ENCODE results near the gene KLHL40. TPM values are rescaled to one million over a fixed set of nuclear protein-coding genes. Genes with fewer than 3 reads are reported as not detected.

KLHL40 gene
- total RNA-seq, 1 donor from 2014 or later, result not detected

- DNase-seq (ENCODE audit: low spot score), result peak; percentile 79
Measured at GRCh38 chr3:42656680-42657610, 28.4 kb upstream of the KLHL40 start.

- DNase-seq (ENCODE audit: low spot score), result no peak
Measured at GRCh38 chr3:42657675-42658074, 27.7 kb upstream of the KLHL40 start.

GRCh38 chr3:42658091-42658770 lies 27.1 kb upstream of the KLHL40 start:
- DNase-seq (ENCODE audit: low spot score), result no peak

- no peak for DNase-seq (ENCODE audit: low spot score)
Measured at GRCh38 chr3:42658771-42659390, 26.5 kb upstream of the KLHL40 start.

GRCh38 chr3:42659451-42660130 lies 25.7 kb upstream of the KLHL40 start:
- DNase-seq (ENCODE audit: low spot score), result no peak

GRCh38 chr3:42660131-42660715 lies 25.1 kb upstream of the KLHL40 start:
- DNase-seq (ENCODE audit: low spot score), result no peak

GRCh38 chr3:42660898-42661297 lies 24.4 kb upstream of the KLHL40 start:
- no peak for DNase-seq (ENCODE audit: low spot score)

GRCh38 chr3:42661593-42662022 lies 23.7 kb upstream of the KLHL40 start:
- no peak for DNase-seq (ENCODE audit: low spot score)

GRCh38 chr3:42662037-42662812 lies 23.1 kb upstream of the KLHL40 start:
- no peak for DNase-seq (ENCODE audit: low spot score)

- DNase-seq (ENCODE audit: low spot score), result no peak
Measured at GRCh38 chr3:42662813-42663535, 22.4 kb upstream of the KLHL40 start.

- no peak for DNase-seq (ENCODE audit: low spot score)
Measured at GRCh38 chr3:42663581-42664437, 21.5 kb upstream of the KLHL40 start.

- no peak for DNase-seq (ENCODE audit: low spot score)
Measured at GRCh38 chr3:42664438-42664803, 20.9 kb upstream of the KLHL40 start.

GRCh38 chr3:42665050-42665878 lies 20.1 kb upstream of the KLHL40 start:
- DNase-seq (ENCODE audit: low spot score), result peak; percentile 80

- no peak for DNase-seq (ENCODE audit: low spot score)
Measured at GRCh38 chr3:42666022-42666421, 19.3 kb upstream of the KLHL40 start.

- DNase-seq (ENCODE audit: low spot score), result peak; percentile 83
Measured at GRCh38 chr3:42666577-42666998, 18.7 kb upstream of the KLHL40 start.

- DNase-seq (ENCODE audit: low spot score), result no peak
Measured at GRCh38 chr3:42667096-42667522, 18.2 kb upstream of the KLHL40 start.

Measured in mesenteric fat pad (tissue), 1 donor.